WI38 (cell line): ENCODE data around the gene PITX1.

Experiments used
- H3K4me3 ChIP-seq: 2 replicates; pipeline ENCODE4 v1.5.1; 2011; ENCODE audit warnings: low read depth, mild to moderate bottlenecking, control low read depth, low read length
- TF ChIP-seq, protein P1 (sequence below): IDR thresholded peaks from 2 replicates; pipeline ENCODE4 v1.5.1; 2012; ENCODE audit warnings: low read depth, mild to moderate bottlenecking, control low read depth, low read length

The PITX1 gene

DNA sequence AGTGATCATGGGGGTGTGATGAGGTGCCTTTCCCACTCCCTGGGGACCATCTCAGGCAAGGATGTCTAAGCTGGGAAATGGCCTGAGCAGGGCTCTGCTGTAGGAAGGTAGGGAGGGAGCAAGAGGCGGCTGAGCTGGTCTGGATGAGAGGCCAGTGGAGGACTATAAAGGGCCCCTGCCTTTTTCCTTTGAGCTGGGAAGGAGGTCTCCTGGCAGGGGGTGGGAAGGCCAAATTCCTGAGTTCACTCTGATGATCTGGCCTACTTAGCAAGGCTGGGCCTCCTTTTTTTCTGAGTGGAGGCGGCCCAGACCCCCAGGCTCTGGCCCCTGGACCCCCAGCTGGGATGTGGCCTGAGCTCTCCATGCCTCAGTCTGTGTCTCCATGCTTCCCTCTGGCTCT lies 14.3 kb upstream of the PITX1 start:
- TF ChIP-seq, protein P1, sequence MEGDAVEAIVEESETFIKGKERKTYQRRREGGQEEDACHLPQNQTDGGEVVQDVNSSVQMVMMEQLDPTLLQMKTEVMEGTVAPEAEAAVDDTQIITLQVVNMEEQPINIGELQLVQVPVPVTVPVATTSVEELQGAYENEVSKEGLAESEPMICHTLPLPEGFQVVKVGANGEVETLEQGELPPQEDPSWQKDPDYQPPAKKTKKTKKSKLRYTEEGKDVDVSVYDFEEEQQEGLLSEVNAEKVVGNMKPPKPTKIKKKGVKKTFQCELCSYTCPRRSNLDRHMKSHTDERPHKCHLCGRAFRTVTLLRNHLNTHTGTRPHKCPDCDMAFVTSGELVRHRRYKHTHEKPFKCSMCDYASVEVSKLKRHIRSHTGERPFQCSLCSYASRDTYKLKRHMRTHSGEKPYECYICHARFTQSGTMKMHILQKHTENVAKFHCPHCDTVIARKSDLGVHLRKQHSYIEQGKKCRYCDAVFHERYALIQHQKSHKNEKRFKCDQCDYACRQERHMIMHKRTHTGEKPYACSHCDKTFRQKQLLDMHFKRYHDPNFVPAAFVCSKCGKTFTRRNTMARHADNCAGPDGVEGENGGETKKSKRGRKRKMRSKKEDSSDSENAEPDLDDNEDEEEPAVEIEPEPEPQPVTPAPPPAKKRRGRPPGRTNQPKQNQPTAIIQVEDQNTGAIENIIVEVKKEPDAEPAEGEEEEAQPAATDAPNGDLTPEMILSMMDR: no peak
- H3K4me3 ChIP-seq: no peak overlapping the region

DNA sequence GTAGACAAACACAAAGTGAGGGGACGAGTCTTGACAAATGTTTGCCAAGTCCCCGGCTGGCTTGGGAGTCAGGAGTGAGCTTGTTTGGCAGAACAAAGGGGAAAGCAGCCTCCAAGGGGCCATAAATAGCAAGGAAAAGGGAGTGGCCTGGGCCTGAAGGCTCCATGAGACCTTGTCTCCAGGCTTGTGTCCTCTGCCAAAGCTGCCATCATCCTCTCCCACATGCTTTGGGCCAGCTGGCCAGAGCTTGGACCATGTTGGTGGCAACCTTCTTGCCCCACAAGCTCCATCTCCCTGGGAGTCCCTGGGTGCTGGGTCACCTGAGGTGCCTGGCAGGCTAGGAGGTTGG lies 13.3 kb upstream of the PITX1 start:
- TF ChIP-seq, protein P1: no peak
- no peak overlapping the region for H3K4me3 ChIP-seq

DNA sequence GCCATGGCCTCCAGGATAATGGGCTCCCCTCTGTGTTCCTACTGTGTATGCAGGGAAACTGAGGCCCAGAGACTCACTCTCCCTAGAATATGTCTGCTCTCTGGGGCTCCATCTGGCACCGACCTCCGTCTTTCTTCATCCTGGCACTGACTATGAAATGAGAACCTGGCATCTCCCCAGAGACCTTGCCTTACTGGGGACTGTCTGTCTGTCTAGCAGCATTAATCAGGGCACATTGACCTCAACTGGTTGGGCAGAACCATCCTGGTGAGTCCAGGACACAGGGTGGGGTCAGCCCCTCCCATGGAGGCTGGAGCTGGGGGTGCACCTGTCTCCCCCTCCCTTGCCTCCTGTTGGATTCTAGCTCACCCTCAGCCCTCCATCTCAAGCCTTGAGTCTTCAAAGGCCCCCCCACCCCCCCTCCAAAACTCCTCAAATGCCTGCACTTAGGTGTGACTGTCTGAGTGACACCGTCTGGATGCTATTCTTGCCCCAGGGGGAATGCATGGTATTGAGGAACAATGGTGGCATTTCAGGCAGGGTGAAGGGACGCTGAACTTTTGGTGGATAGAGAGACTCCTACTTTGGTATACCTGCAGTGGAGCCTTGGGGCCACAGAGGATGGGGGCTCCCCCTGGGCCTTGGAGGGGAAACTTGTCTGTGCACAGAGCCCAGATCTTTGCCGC lies 12.8 kb upstream of the PITX1 start:
- TF ChIP-seq, protein P1: no peak
- H3K4me3 ChIP-seq: no peak overlapping the region

DNA sequence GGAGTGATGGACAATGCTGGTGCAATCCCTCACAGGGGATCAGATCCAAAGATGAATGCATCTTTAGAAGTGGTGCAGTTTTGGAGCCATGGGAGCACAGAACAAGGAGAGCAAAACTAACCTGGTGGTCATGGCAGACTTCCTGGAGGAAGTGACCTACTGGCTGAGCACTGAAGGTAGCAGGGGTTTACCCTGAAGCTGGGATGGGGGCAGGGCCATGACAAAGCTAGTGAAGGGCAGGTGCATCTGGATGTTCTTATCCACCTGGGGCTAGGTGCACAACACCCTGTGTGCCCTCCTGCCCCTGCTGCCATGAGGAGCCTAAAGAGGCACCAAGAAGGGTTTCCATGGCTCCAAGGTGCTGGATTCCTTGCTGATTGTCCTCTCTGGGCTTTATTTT lies 11.5 kb upstream of the PITX1 start:
- TF ChIP-seq, protein P1: no peak
- H3K4me3 ChIP-seq: no peak overlapping the region

DNA sequence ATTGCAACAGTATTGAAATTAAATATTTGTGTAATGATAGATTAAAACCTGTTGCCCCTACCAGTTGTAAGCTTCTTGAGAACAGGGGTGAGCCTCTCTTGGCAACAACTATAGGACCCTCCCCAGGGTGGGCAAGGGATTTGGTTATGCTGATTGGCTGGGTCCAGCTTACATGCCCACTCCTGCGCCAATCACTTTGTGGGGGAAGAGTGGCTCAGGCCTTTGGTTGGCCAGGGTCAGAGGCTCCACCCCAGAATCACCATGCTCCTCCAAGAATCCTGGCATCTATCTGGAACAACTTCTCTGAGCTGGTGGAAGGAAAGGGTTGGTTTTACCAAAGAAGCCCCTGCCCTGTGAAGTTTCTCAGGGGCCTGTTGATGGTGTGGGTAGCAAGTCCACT lies 8.6 kb upstream of the PITX1 start:
- H3K4me3 ChIP-seq: no peak overlapping the region
- TF ChIP-seq, protein P1: no peak

DNA sequence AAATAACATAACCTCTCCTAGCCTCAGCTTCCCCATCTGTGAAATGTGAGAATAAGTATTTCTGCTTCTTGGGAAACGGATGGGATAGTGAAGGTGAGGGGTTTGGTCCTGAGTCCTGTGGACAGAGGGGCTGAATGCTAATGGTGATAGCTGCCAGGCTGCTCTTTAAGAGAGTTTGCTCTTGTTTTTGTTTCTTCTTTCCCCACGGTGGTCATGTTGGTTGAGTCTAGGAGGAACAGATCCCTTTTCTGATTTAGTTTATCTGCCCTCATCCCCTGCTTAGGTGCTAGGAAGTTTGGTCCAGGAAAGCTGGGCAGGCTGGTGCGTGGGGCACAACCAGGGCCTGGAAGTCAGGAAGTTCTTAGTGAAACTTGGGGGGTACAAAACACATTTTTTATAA lies 7.7 kb upstream of the PITX1 start:
- TF ChIP-seq, protein P1: no peak
- no peak overlapping the region for H3K4me3 ChIP-seq

DNA sequence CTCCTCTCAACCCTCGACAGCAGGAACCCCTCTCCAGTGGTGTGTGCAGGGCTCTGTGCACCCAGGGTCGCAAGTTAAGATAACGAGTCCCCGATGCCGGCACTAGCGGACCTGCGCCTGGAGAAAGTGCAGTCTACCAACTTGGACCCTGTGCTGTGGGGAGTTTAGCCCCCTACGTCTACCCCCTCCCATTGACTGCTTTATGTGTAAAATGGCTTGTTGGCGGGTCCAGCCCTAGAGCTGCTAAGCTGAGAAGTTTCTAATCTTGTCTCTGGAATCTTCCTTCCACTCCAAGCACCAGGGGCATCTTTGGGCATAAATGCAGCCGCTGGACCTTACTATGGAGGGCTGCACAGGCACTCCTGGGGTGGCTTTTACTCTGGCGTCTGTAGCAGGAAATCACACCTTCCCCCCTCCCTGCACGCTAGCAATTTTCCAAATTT lies 7.1 kb upstream of the PITX1 start:
- TF ChIP-seq, protein P1: no peak
- no peak overlapping the region for H3K4me3 ChIP-seq
